ENCODE measurements around the gene RAE1.

GRCh38 chr20:57392512-57393271 is 41.6 kb downstream of the RAE1 start:
- TF ChIP-seq, protein P1, sequence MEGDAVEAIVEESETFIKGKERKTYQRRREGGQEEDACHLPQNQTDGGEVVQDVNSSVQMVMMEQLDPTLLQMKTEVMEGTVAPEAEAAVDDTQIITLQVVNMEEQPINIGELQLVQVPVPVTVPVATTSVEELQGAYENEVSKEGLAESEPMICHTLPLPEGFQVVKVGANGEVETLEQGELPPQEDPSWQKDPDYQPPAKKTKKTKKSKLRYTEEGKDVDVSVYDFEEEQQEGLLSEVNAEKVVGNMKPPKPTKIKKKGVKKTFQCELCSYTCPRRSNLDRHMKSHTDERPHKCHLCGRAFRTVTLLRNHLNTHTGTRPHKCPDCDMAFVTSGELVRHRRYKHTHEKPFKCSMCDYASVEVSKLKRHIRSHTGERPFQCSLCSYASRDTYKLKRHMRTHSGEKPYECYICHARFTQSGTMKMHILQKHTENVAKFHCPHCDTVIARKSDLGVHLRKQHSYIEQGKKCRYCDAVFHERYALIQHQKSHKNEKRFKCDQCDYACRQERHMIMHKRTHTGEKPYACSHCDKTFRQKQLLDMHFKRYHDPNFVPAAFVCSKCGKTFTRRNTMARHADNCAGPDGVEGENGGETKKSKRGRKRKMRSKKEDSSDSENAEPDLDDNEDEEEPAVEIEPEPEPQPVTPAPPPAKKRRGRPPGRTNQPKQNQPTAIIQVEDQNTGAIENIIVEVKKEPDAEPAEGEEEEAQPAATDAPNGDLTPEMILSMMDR (IDR thresholded peaks at IDR 0.05; ENCODE audit: poor library complexity): no peak
- TF ChIP-seq EZH2phosphoT487 (IDR thresholded peaks at IDR 0.05; ENCODE audit: low read depth, severe bottlenecking, unreplicated experiment): no peak
- no peak for TF ChIP-seq EZH2 (IDR thresholded peaks at IDR 0.05; ENCODE audit: borderline replicate concordance)
